Measurements from ENCODE around the gene UBE2F. TPM values are rescaled to one million over a fixed set of nuclear protein-coding genes. Genes with fewer than 3 reads are reported as not detected.

The UBE2F gene
- total RNA-seq, 1 experiment from 2014 or later = 44.9 TPM

Other genes with a start within 250 kb of the UBE2F start
- 0.90 TPM for gene RBM44, start 168.2 kb upstream of the UBE2F start, total RNA-seq (2021; ENCODE audit: unreplicated experiment)
- 17.6 TPM for gene RAMP1, start 107.4 kb upstream of the UBE2F start, total RNA-seq (2021; ENCODE audit: unreplicated experiment)
- gene SCLY, start 94.0 kb downstream of the UBE2F start, total RNA-seq (2021; ENCODE audit: unreplicated experiment) = 31.4 TPM
- 0.85 TPM for gene ESPNL, start 133.3 kb downstream of the UBE2F start, total RNA-seq (2021; ENCODE audit: unreplicated experiment)
- gene KLHL30, start 171.7 kb downstream of the UBE2F start, total RNA-seq (2021; ENCODE audit: unreplicated experiment) = 0.26 TPM
- gene ERFE, start 192.0 kb downstream of the UBE2F start, total RNA-seq (2021; ENCODE audit: unreplicated experiment) = 10.3 TPM
- gene ILKAP, start 236.7 kb downstream of the UBE2F start, total RNA-seq (2021; ENCODE audit: unreplicated experiment) = 49.9 TPM